Colonic mucosa (tissue), 4 donors: ENCODE measurements around the gene RAB40B. TPM values are rescaled to one million over a fixed set of nuclear protein-coding genes. Genes with fewer than 3 reads are reported as not detected.
A peak's percentile ranks its signal among the peaks of the same experiment; 100 is the strongest.

ENCODE experiments used
- DNase-seq: peaks from one replicate; pipeline ENCODE4 v3.0.0-alpha.2; 2020
- H3K27ac ChIP-seq: fragments of 200-600 bp; one replicate; pipeline ENCODE4 v1.8.0; 2021
- H3K27me3 ChIP-seq: fragments of 200-600 bp; one replicate; pipeline ENCODE4 v1.8.0; 2021
- H3K36me3 ChIP-seq: fragments of 200-600 bp; one replicate; pipeline ENCODE4 v1.8.0; 2021
- H3K4me1 ChIP-seq: fragments of 200-600 bp; one replicate; pipeline ENCODE4 v1.8.0; 2021; ENCODE audit warnings: mild to moderate bottlenecking
- H3K4me3 ChIP-seq: fragments of 200-600 bp; one replicate; pipeline ENCODE4 v1.8.0; 2021
- H3K9ac ChIP-seq, 2 donors: one replicate each; pipeline ENCODE4 v1.7.0; 2013; ENCODE audit warnings: control low read depth in 2 of 2, low read depth in 2 of 2, low read length in 2 of 2
- H3K9me3 ChIP-seq: fragments of 200-600 bp; one replicate; pipeline ENCODE4 v1.8.0; 2021
- intact Hi-C: fragments of 100-400 bp; cut with DNase I; formaldehyde crosslinking; loops from one replicate; pipeline ENCODE4 v1.14.1; 2022
- total RNA-seq, 2 donors: library from RNA; stranded (reverse); fragmentation: NEBNext Ultra II Directional in 1 of 2; extraction: Animal tissue kit (Norgen Biotek cat#: 25700) in 1 of 2; gene quantifications; one replicate each; pipeline ENCODE4 v1.2.1, GENCODE V29; 2021
- TF ChIP-seq, protein P1 (sequence below): fragments of 200-600 bp; IDR thresholded peaks from one replicate; pipeline ENCODE4 v1.8.0; 2022; ENCODE audit warnings: antibody characterized with exemption, mild to moderate bottlenecking
- donor health status: healthy.
- donor health status: DM: no; HTN: no; CAD: no.
- donor health status: DM: no; HTN: no; CAD: no.

The RAB40B gene
- total RNA-seq, 2 donors from 2014 or later = 34.7 to 35.8 TPM

- H3K4me3 ChIP-seq = no peak overlapping the region
- H3K4me1 ChIP-seq = peaks cover under 1% of the 10 kb centered on the region
- H3K9ac ChIP-seq = peak overlapping the region in 1 of 2 donors; percentile 26
- no peaks in the 10 kb centered on the region for H3K9me3 ChIP-seq
- H3K36me3 ChIP-seq = no peaks in the 10 kb centered on the region
- intact Hi-C loops = no loop called here
- TF ChIP-seq, protein P1, sequence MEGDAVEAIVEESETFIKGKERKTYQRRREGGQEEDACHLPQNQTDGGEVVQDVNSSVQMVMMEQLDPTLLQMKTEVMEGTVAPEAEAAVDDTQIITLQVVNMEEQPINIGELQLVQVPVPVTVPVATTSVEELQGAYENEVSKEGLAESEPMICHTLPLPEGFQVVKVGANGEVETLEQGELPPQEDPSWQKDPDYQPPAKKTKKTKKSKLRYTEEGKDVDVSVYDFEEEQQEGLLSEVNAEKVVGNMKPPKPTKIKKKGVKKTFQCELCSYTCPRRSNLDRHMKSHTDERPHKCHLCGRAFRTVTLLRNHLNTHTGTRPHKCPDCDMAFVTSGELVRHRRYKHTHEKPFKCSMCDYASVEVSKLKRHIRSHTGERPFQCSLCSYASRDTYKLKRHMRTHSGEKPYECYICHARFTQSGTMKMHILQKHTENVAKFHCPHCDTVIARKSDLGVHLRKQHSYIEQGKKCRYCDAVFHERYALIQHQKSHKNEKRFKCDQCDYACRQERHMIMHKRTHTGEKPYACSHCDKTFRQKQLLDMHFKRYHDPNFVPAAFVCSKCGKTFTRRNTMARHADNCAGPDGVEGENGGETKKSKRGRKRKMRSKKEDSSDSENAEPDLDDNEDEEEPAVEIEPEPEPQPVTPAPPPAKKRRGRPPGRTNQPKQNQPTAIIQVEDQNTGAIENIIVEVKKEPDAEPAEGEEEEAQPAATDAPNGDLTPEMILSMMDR = no peak
- no peaks in the 10 kb centered on the region for H3K27me3 ChIP-seq
- H3K27ac ChIP-seq = no peak overlapping the region
- no peak for DNase-seq
Measured at GRCh38 chr17:82709676-82710498, 11.4 kb upstream of the RAB40B start.

GRCh38 chr17:82709024-82709675, 10.7 kb upstream of the RAB40B start:
- intact Hi-C loops = no loop called here
- no peak for DNase-seq
- Histone ChIP-seq H3K4me1 (peaks cover 6% of the 10 kb centered on the region), H3K9me3 (no peaks in the 10 kb centered on the region), H3K36me3 (no peaks in the 10 kb centered on the region), H3K4me3 (no peak overlapping the region), H3K27ac (no peak overlapping the region), H3K27me3 (no peaks in the 10 kb centered on the region), H3K9ac (no peak overlapping the region)
- TF ChIP-seq, protein P1 = no peak

DNA sequence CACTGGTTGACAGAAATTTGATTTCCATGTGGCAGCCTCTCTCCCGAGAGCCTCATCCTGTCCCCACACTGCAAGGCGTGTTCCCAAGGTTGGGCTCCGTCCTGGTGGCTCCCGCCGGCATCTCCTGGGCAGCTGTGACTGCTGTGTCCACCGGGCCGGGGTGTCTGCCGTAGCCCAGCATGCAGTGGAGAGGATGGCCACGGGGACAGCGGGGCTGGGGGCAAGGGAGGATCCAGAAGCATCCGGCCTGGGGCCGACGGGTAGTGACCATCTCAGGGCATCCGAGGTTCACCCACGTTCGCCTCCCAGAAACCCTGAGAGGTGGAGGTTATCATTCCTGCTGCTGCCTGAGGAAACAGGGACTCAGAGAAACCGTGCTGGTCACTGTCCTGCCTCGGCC, 7.3 kb upstream of the RAB40B start:
- Histone ChIP-seq H3K36me3 (no peaks in the 10 kb centered on the region), H3K27me3 (no peaks in the 10 kb centered on the region), H3K9me3 (no peaks in the 10 kb centered on the region), H3K4me1 (peaks cover 14% of the 10 kb centered on the region), H3K4me3 (no peak overlapping the region), H3K27ac (no peak overlapping the region), H3K9ac (no peak overlapping the region)
- TF ChIP-seq, protein P1 = no peak
- intact Hi-C loops = no loop called here
- DNase-seq = no peak

- H3K9ac ChIP-seq = peak overlapping the region in 1 of 2 donors; percentile 93
- H3K36me3 ChIP-seq = no peaks in the 10 kb centered on the region
- peaks cover 14% of the 10 kb centered on the region for H3K4me1 ChIP-seq
- peak overlapping the region; percentile 69 for H3K27ac ChIP-seq
- intact Hi-C loops = no loop called here
- no peaks in the 10 kb centered on the region for H3K9me3 ChIP-seq
- no peak for DNase-seq
- TF ChIP-seq, protein P1 = no peak
- H3K27me3 ChIP-seq = no peaks in the 10 kb centered on the region
- H3K4me3 ChIP-seq = no peak overlapping the region
Measured at GRCh38 chr17:82704886-82705285, 6.4 kb upstream of the RAB40B start.

- Histone ChIP-seq H3K27me3 (no peaks in the 10 kb centered on the region), H3K36me3 (no peaks in the 10 kb centered on the region), H3K27ac (peak overlapping the region; percentile 69), H3K4me1 (peaks cover 16% of the 10 kb centered on the region), H3K4me3 (peak overlapping the region; percentile 5), H3K9me3 (no peaks in the 10 kb centered on the region), H3K9ac (peak overlapping the region; percentile 41 to 93)
- intact Hi-C loops = no loop called here
- TF ChIP-seq, protein P1 = no peak
- DNase-seq = peak; percentile 94
Measured at GRCh38 chr17:82703935-82704865, 5.7 kb upstream of the RAB40B start.
